Right cardiac atrium (tissue), 5 donors: ENCODE data around the gene TPMT. TPM values are rescaled to one million over a fixed set of nuclear protein-coding genes. Genes with fewer than 3 reads are reported as not detected.

Experiments used
- ATAC-seq, 2 donors: fragments of 200-7000 bp; cut with Tn5 transposase; one replicate each; pipeline versions ENCODE4 v1.8.0 to v1.9.1; 2020; ENCODE audit warnings: moderate library complexity in 2 of 2, mild to moderate bottlenecking in 1 of 2
- DNase-seq, 3 donors: peaks; one replicate each; pipeline ENCODE4 v3.0.0-alpha.2; 2020
- H3K27ac ChIP-seq: one replicate; pipeline ENCODE4 v1.5.1; 2013; ENCODE audit warnings: mild to moderate bottlenecking, low read length, control low read depth, moderate library complexity
- H3K27me3 ChIP-seq: one replicate; pipeline ENCODE4 v1.6.1; 2013; ENCODE audit not compliant: control insufficient read depth, insufficient read depth
- H3K4me1 ChIP-seq: one replicate; pipeline ENCODE4 v1.6.1; 2013; ENCODE audit warnings: low read length; ENCODE audit not compliant: control insufficient read depth, insufficient read depth
- H3K4me3 ChIP-seq: one replicate; pipeline ENCODE4 v1.5.1; 2013; ENCODE audit warnings: low read length, control low read depth
- H3K9me3 ChIP-seq: one replicate; pipeline ENCODE4 v1.6.1; 2013; ENCODE audit warnings: low read length; ENCODE audit not compliant: control insufficient read depth
- WGBS: extraction: QIAGEN DNeasy Blood & Tissue Kit; methylation state at CpG from one replicate; pipeline ENCODE4 v1.1.7; 2013; 5-methylcytosine and 5-hydroxymethylcytosine counted together
- intact Hi-C, 4 donors: fragments of 100-400 bp; cut with DNase I; formaldehyde crosslinking; loops; one replicate each; pipeline versions ENCODE4 v1.11.0 to v1.14.0; 2022 to 2023
- polyA plus RNA-seq: library from polyadenylated mRNA; stranded (reverse); fragments of 200-250 nt; gene quantifications from one replicate; pipeline ENCODE4 v1.2.3, GENCODE V29; 2013
- total RNA-seq, 4 donors: library from RNA; stranded (reverse); fragmentation: NEBNext Ultra II Directional; extraction: Animal tissue kit (Norgen Biotek cat#: 25700); gene quantifications; one replicate each; pipeline ENCODE4 v1.2.1, GENCODE V29; 2021
- donor health status: healthy with polysubstance abuse.
- donor health status: DM: no; HTN: yes; CAD: no.
- donor health status: DM: no; HTN: no; CAD: no.
- donor health status: DM: no; HTN: yes; CAD: no; lungs with severe emphysema.
- donor health status: DM: yes; HTN: yes; CAD: no.

Gene TPMT
- total and polyA plus RNA-seq, 5 donors, result 12.3 to 18.1 (median 14.4) TPM

- no peak for ATAC-seq
Measured at GRCh38 chr6:18139935-18140621, 14.8 kb downstream of the TPMT start.

GRCh38 chr6:18138906-18139305 lies 16.0 kb downstream of the TPMT start:
- Histone ChIP-seq H3K9me3 (no peaks in the 10 kb centered on the region), H3K27me3 (no peaks in the 10 kb centered on the region), H3K27ac (no peak overlapping the region), H3K4me3 (no peak overlapping the region), H3K4me1 (no peaks in the 10 kb centered on the region)
- intact Hi-C loops, result no loop called here
- ATAC-seq, result no peak
- WGBS, result 92% methylated on average over 5 of the region's 5 CpGs
- no peak for DNase-seq

More at GRCh38 chr6:18139935-18140621, 14.8 kb downstream of the TPMT start:
- no peak overlapping the region for H3K27ac ChIP-seq
- H3K9me3 ChIP-seq, result no peaks in the 10 kb centered on the region
- no peak for DNase-seq
- no peaks in the 10 kb centered on the region for H3K27me3 ChIP-seq
- 91% methylated on average over 6 of the region's 6 CpGs for WGBS
- H3K4me1 ChIP-seq, result no peaks in the 10 kb centered on the region
- intact Hi-C loops, result no loop called here
- H3K4me3 ChIP-seq, result no peak overlapping the region

- no peaks in the 10 kb centered on the region for H3K9me3 ChIP-seq
- ATAC-seq (no peak), DNase-seq (no peak)
- no peak overlapping the region for H3K4me3 ChIP-seq
- intact Hi-C loops, result no loop called here
- 97% methylated on average over 10 of the region's 10 CpGs for WGBS
- no peaks in the 10 kb centered on the region for H3K27me3 ChIP-seq
- no peaks in the 10 kb centered on the region for H3K4me1 ChIP-seq
- H3K27ac ChIP-seq, result no peak overlapping the region
Measured at GRCh38 chr6:18136260-18136659, 18.6 kb downstream of the TPMT start.

GRCh38 chr6:18135171-18135570 lies 19.7 kb downstream of the TPMT start:
- no peak for ATAC-seq
- no peak for DNase-seq
- no peaks in the 10 kb centered on the region for H3K4me1 ChIP-seq
- WGBS, result 93% methylated on average over 2 of the region's 2 CpGs
- H3K27ac ChIP-seq, result no peak overlapping the region
- intact Hi-C loops, result no loop called here
- H3K4me3 ChIP-seq, result no peak overlapping the region
- no peaks in the 10 kb centered on the region for H3K27me3 ChIP-seq
- H3K9me3 ChIP-seq, result no peaks in the 10 kb centered on the region

- Histone ChIP-seq H3K4me3 (no peak overlapping the region), H3K27ac (no peak overlapping the region), H3K27me3 (no peaks in the 10 kb centered on the region), H3K9me3 (no peaks in the 10 kb centered on the region), H3K4me1 (no peaks in the 10 kb centered on the region)
- ATAC-seq (no peak), DNase-seq (no peak)
- intact Hi-C loops, result no loop called here
- WGBS, result 96% methylated on average over 3 of the region's 3 CpGs
Measured at GRCh38 chr6:18132346-18132745, 22.5 kb downstream of the TPMT start.

- intact Hi-C loops, result loop anchor here in 3 of 4 donors (10.0 kb wide), 3 partner anchors 131 to 291 kb away; partner anchors contain the start of gene KIF13A (in 1 of the 3)
- ATAC-seq, result no peak
- WGBS, result 55% methylated on average over 5 of the region's 5 CpGs
- Histone ChIP-seq H3K4me1 (no peaks in the 10 kb centered on the region), H3K9me3 (no peaks in the 10 kb centered on the region), H3K27me3 (no peaks in the 10 kb centered on the region), H3K27ac (no peak overlapping the region), H3K4me3 (no peak overlapping the region)
- no peak for DNase-seq
Measured at GRCh38 chr6:18126121-18126520, 28.8 kb downstream of the TPMT start.

GRCh38 chr6:18122128-18123093 lies 32.5 kb downstream of the TPMT start, which contains the start of gene NHLRC1:
Gene NHLRC1, minus strand, starts transcription at chr6:18122677. Its CDS starts 71 bp downstream, at chr6:18122606.
- no peaks in the 10 kb centered on the region for H3K4me1 ChIP-seq
- no peak within 1 kb of the TSS for H3K27ac ChIP-seq
- DNase-seq (peak; percentile 93 to 97 (median 96)), ATAC-seq (peak; percentile 99)
- 14% methylated on average over 82 of the region's 82 CpGs for WGBS
- H3K9me3 ChIP-seq, result no peaks in the 10 kb centered on the region
- H3K27me3 ChIP-seq, result no peaks in the 10 kb centered on the region
- intact Hi-C loops, result loop anchor here (5.0 to 10.0 kb wide), 5 partner anchors 128 to 290 kb away; partner anchors contain the start of gene KIF13A (in 2 of the 4)
- peak within 1 kb of the TSS; percentile 17 for H3K4me3 ChIP-seq

GRCh38 chr6:18121580-18122127 lies 33.2 kb downstream of the TPMT start:
- Histone ChIP-seq H3K9me3 (no peaks in the 10 kb centered on the region), H3K4me1 (no peaks in the 10 kb centered on the region), H3K27ac (no peak overlapping the region), H3K4me3 (no peak overlapping the region), H3K27me3 (no peaks in the 10 kb centered on the region)
- WGBS, result 72% methylated on average over 19 of the region's 19 CpGs
- intact Hi-C loops, result loop anchor here (5.0 to 10.0 kb wide), 5 partner anchors 127 to 289 kb away; partner anchors contain the start of gene KIF13A (in 2 of the 4)
- ATAC-seq, result no peak
- peak in 2 of 3 donors; percentile 26 to 58 for DNase-seq

- no peak overlapping the region for H3K4me3 ChIP-seq
- H3K27ac ChIP-seq, result no peak overlapping the region
- H3K4me1 ChIP-seq, result no peaks in the 10 kb centered on the region
- H3K27me3 ChIP-seq, result no peaks in the 10 kb centered on the region
- H3K9me3 ChIP-seq, result no peaks in the 10 kb centered on the region
- WGBS, result 56% methylated on average over 5 of the region's 5 CpGs
- intact Hi-C loops, result no loop called here
- DNase-seq (no peak), ATAC-seq (no peak)
Measured at GRCh38 chr6:18119236-18119635, 35.6 kb downstream of the TPMT start.

- ATAC-seq (no peak), DNase-seq (no peak)
- Histone ChIP-seq H3K4me3 (no peak overlapping the region), H3K4me1 (no peaks in the 10 kb centered on the region), H3K9me3 (no peaks in the 10 kb centered on the region), H3K27ac (no peak overlapping the region), H3K27me3 (no peaks in the 10 kb centered on the region)
- intact Hi-C loops, result no loop called here
- WGBS, result 65% methylated on average over 3 of the region's 3 CpGs
Measured at GRCh38 chr6:18118330-18118729, 36.5 kb downstream of the TPMT start.
